GM10248 (cell line): ENCODE measurements around the gene MYORG.
"Not testable (repeated sequence)": the region's sequence is repeated elsewhere in the genome, so short reads cannot be mapped to it uniquely, and the experiment has no call there.

Experiments
- CTCF ChIA-PET: fragments of 300-600 bp; sonication (Branson Sonifier 250); formaldehyde crosslinking; extraction: SDS; loops from one replicate; lab custom pipeline; 2021; ENCODE audit warnings: antibody characterized with exemption; lab: Yijun Ruan, JAX
- POLR2A ChIA-PET: fragments of 350-650 bp; sonication (Branson Sonifier 250); formaldehyde crosslinking; extraction: SDS; loops from one replicate; lab custom pipeline; 2020; ENCODE audit warnings: antibody characterized with exemption; lab: Yijun Ruan, JAX
- DNase-seq: peaks from one replicate; pipeline ENCODE4 v3.0.0; 2012; ENCODE audit errors: extremely low spot score
- CTCF ChIP-seq: IDR thresholded peaks from 2 replicates; pipeline ENCODE4 v1.5.1; 2012; ENCODE audit warnings: mild to moderate bottlenecking, low read depth; ENCODE audit errors: extremely low read depth, missing control alignments, control extremely low read depth

The MYORG gene

GRCh38 chr9:34346873-34347799, 29.6 kb downstream of the MYORG start:
- no peak for DNase-seq
- POLR2A ChIA-PET, result interaction anchor here (0.6 to 0.7 kb wide), 2 partner anchors 26 to 41 kb away, joined by 3 read pairs; no protein-coding TSS in a partner anchor
- CTCF ChIA-PET, result interaction anchor here (0.9 to 2.0 kb wide), 8 partner anchors 13 to 56 kb away, joined by 3 to 10 read pairs (median 6); partner anchors contain the start of gene MYORG
- no peak for TF ChIP-seq CTCF

- no peak for DNase-seq
- TF ChIP-seq CTCF, result no peak
- ChIA-PET CTCF (interaction anchor here (1.8 to 2.1 kb wide), 2 partner anchors 10 to 11 kb away, joined by 5 read pairs; no protein-coding TSS in a partner anchor), POLR2A (no interaction called here)
These were observed 33.1 kb downstream of the MYORG start for GRCh38 chr9:34343605-34344004.

DNA sequence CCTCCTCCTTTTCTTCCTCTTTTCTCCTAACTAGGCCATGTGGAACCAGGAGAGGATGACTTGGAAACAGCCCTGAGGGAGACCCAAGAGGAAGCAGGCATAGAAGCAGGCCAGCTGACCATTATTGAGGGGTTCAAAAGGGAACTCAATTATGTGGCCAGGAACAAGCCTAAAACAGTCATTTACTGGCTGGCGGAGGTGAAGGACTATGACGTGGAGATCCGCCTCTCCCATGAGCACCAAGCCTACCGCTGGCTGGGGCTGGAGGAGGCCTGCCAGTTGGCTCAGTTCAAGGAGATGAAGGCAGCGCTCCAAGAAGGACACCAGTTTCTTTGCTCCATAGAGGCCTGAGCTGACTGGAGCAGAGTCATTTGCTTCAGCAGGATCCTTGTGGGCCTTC, 33.6 kb downstream of the MYORG start:
- TF ChIP-seq CTCF, result no peak
- ChIA-PET CTCF (interaction anchor here (0.8 to 2.1 kb wide), 2 partner anchors 11 to 33 kb away, joined by 3 to 5 read pairs; partner anchors contain the start of gene MYORG), POLR2A (interaction anchor here (0.6 kb wide), 1 partner anchor 841 kb away, joined by 4 read pairs; no protein-coding TSS in a partner anchor)
- DNase-seq, result no peak

GRCh38 chr9:34341659-34342295, 34.9 kb downstream of the MYORG start:
- no peak for TF ChIP-seq CTCF
- ChIA-PET POLR2A (no interaction called here), CTCF (interaction anchor here (1.0 to 2.3 kb wide), 7 partner anchors 10 to 250 kb away, joined by 3 to 12 read pairs (median 3); no protein-coding TSS in a partner anchor)
- no peak for DNase-seq

- DNase-seq, result no peak
- POLR2A ChIA-PET, result no interaction called here
- TF ChIP-seq CTCF, result no peak
- CTCF ChIA-PET, result interaction anchor here (0.9 kb wide), 1 partner anchor 162 kb away, joined by 4 read pairs; no protein-coding TSS in a partner anchor
These were observed 37.9 kb downstream of the MYORG start for GRCh38 chr9:34338665-34339385.

DNA sequence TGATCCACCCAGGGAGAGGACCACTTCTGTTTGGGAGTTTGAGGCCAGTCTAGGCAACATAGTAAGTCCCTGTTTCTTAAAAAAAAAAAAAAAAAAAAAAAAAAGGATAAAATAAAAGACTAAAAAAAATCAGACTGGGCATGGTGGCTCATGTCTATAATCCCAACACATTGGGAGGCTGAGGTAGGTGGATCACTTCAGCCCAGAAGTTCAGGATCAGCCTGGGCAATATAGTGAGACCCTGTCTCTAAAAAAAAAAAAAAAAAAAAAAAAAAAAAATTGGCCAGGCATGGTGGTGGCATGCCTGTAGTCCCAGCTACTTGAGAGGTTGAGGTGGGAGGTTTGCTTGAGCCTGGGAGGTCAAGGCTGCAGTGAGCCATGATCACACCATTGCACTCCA, 38.6 kb downstream of the MYORG start:
- POLR2A ChIA-PET, result not testable (repeated sequence)

More for the DNA sequence above, 38.6 kb downstream of the MYORG start:
- CTCF ChIA-PET, result interaction anchor here (0.9 kb wide), 1 partner anchor 84 kb away, joined by 3 read pairs; no protein-coding TSS in a partner anchor
- not testable (repeated sequence) for DNase-seq
